Loucy (cell line): ENCODE results near the gene CACNA1C.

Experiments
- H2AFZ ChIP-seq: fragments of 200-600 bp; sonication (generic); 2 replicates; pipeline ENCODE4 v1.6.0; 2016; ENCODE audit warnings: antibody characterized with exemption, mild to moderate bottlenecking, low read length, moderate library complexity
- H3F3A ChIP-seq: fragments of 200-600 bp; 2 replicates; pipeline ENCODE4 v1.6.0; 2016; ENCODE audit warnings: antibody characterized with exemption, low read depth, mild to moderate bottlenecking
- H3K27me3 ChIP-seq: fragments of 200-600 bp; sonication (generic); 2 replicates; pipeline ENCODE4 v1.6.1; 2014; ENCODE audit warnings: low read length, mild to moderate bottlenecking; ENCODE audit not compliant: insufficient read depth, poor library complexity, severe bottlenecking
- H3K36me3 ChIP-seq: fragments of 200-600 bp; sonication (generic); 2 replicates; pipeline ENCODE4 v1.6.1; 2016; ENCODE audit warnings: low read length; ENCODE audit not compliant: insufficient read depth
- H3K4me1 ChIP-seq: fragments of 200-600 bp; sonication (generic); 2 replicates; pipeline ENCODE4 v1.5.1; 2014; ENCODE audit warnings: low read length, mild to moderate bottlenecking; ENCODE audit not compliant: insufficient read depth, poor library complexity, severe bottlenecking
- H3K4me2 ChIP-seq: fragments of 200-600 bp; sonication (generic); 2 replicates; pipeline ENCODE4 v1.6.0; 2014; ENCODE audit warnings: antibody characterized with exemption, low read length, low read depth, mild to moderate bottlenecking; ENCODE audit not compliant: poor library complexity, severe bottlenecking
- H3K4me3 ChIP-seq: fragments of 200-600 bp; sonication (generic); 2 replicates; pipeline ENCODE4 v1.5.1; 2014; ENCODE audit warnings: low read length, mild to moderate bottlenecking, mixed read lengths; ENCODE audit not compliant: poor library complexity, severe bottlenecking
- H3K79me2 ChIP-seq: fragments of 200-600 bp; sonication (generic); 2 replicates; pipeline ENCODE4 v1.6.1; 2014; ENCODE audit warnings: low read length; ENCODE audit not compliant: insufficient read depth
- H3K9ac ChIP-seq: fragments of 200-600 bp; sonication (generic); 2 replicates; pipeline ENCODE4 v1.6.0; 2014; ENCODE audit warnings: mild to moderate bottlenecking, low read depth, low read length, moderate library complexity; ENCODE audit not compliant: poor library complexity, severe bottlenecking
- H3K9me2 ChIP-seq: fragments of 200-600 bp; sonication (generic); replicated peaks from 2 replicates; pipeline ENCODE4 v1.6.1; 2016; ENCODE audit warnings: low read depth, low read length, mixed read lengths
- H3K9me3 ChIP-seq: fragments of 200-600 bp; sonication (generic); 2 replicates; pipeline ENCODE4 v1.6.1; 2014; ENCODE audit warnings: mild to moderate bottlenecking, antibody characterized with exemption, low read length, low read depth; ENCODE audit not compliant: insufficient read depth
- H4K20me1 ChIP-seq: fragments of 200-600 bp; sonication (generic); 2 replicates; pipeline ENCODE4 v1.6.0; 2014; ENCODE audit warnings: antibody characterized with exemption, low read length, mild to moderate bottlenecking; ENCODE audit not compliant: insufficient read depth, poor library complexity, severe bottlenecking
- EZH2phosphoT487 ChIP-seq: fragments of 200-600 bp; IDR thresholded peaks from 2 replicates; pipeline ENCODE4 v1.6.1; 2018; ENCODE audit warnings: antibody characterized with exemption, mild to moderate bottlenecking, moderate library complexity, borderline replicate concordance
- TF ChIP-seq, protein P1 (sequence below): fragments of 200-600 bp; sonication (generic); conservative IDR thresholded peaks from 2 replicates; pipeline ENCODE4 v1.5.1; 2014; ENCODE audit warnings: mild to moderate bottlenecking, antibody characterized with exemption, low read length

Gene CACNA1C

DNA sequence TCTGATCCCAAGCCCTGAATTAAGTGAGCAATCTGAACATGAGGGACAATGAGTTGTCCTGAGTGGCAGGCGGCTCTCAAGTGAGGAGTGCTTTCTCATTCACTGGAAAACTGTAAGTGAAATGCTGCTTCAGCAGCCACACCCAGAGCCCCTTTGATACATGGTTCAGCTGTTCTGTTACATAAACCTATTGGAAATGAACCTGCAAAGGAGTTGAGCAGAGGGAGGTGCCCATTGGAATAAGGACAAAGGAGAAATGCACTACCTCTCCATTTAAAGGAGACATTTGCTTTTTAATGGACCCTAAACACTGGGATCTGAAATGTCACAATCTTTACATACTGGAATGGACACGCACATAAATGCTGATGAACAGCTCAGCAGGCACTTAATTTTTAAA is 169.9 kb downstream of the CACNA1C start:
- Histone ChIP-seq H3K27me3 (peaks cover 5% of the 10 kb centered on the region), H3K4me3 (no peak overlapping the region), H3F3A (no peaks in the 10 kb centered on the region), H3K9ac (no peak overlapping the region), H3K9me3 (no peaks in the 10 kb centered on the region), H3K79me2 (no peaks in the 10 kb centered on the region), H3K36me3 (no peaks in the 10 kb centered on the region), H3K9me2 (no peaks in the 10 kb centered on the region), H3K4me1 (no peaks in the 10 kb centered on the region), H4K20me1 (no peaks in the 10 kb centered on the region), H3K4me2 (no peak overlapping the region), H2AFZ (no peak overlapping the region)
- no peak for TF ChIP-seq EZH2phosphoT487
- TF ChIP-seq, protein P1, sequence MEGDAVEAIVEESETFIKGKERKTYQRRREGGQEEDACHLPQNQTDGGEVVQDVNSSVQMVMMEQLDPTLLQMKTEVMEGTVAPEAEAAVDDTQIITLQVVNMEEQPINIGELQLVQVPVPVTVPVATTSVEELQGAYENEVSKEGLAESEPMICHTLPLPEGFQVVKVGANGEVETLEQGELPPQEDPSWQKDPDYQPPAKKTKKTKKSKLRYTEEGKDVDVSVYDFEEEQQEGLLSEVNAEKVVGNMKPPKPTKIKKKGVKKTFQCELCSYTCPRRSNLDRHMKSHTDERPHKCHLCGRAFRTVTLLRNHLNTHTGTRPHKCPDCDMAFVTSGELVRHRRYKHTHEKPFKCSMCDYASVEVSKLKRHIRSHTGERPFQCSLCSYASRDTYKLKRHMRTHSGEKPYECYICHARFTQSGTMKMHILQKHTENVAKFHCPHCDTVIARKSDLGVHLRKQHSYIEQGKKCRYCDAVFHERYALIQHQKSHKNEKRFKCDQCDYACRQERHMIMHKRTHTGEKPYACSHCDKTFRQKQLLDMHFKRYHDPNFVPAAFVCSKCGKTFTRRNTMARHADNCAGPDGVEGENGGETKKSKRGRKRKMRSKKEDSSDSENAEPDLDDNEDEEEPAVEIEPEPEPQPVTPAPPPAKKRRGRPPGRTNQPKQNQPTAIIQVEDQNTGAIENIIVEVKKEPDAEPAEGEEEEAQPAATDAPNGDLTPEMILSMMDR, result no peak

DNA sequence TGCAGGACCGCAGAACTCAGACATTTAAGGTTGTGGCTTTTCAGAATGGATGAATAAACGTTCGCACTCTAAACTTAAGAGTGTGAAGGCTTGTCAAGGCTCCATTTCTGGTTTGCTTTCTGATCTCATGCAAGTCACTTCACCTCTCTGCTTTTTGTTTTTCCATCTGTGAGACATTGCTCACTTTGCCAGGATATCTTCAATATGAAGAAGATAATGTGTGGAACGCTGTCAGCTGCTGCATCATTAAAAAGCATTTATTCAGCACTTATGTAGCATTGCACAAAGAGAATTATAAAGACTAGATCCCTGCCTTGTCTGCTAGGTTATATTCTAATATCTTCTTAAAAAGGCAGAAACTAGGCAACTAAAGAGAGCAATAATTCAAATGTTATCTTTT is 172.2 kb downstream of the CACNA1C start:
- TF ChIP-seq, protein P1, result no peak
- no peak for TF ChIP-seq EZH2phosphoT487
- no peak overlapping the region for H3K9ac ChIP-seq
- H2AFZ ChIP-seq, result no peak overlapping the region
- no peak overlapping the region for H3K4me3 ChIP-seq
- H3K27me3 ChIP-seq, result no peaks in the 10 kb centered on the region
- no peaks in the 10 kb centered on the region for H4K20me1 ChIP-seq
- no peaks in the 10 kb centered on the region for H3K9me3 ChIP-seq
- no peaks in the 10 kb centered on the region for H3K79me2 ChIP-seq
- H3K36me3 ChIP-seq, result no peaks in the 10 kb centered on the region
- H3K4me2 ChIP-seq, result no peak overlapping the region
- H3F3A ChIP-seq, result no peaks in the 10 kb centered on the region
- H3K4me1 ChIP-seq, result no peaks in the 10 kb centered on the region
- H3K9me2 ChIP-seq, result no peaks in the 10 kb centered on the region

DNA sequence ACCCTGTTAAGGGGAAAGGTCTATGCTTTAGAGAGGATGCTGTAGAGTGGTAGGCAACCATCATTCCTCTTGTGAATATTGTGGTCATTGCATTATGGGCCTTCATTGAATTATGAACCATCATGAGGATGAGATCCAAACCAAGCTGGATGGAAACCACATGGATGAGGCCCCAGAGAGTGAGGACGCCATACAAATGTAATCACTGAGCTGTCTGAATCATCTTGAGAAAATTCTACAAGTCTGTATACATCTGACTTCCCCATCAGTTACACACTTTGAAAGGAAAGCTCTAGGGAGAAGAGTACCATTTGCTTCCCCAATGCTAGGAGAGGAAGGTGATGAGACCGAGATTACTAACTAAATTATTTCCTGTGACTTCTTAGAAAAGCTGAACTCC is 172.9 kb downstream of the CACNA1C start:
- Histone ChIP-seq H3K9ac (no peak overlapping the region), H3K9me2 (no peaks in the 10 kb centered on the region), H2AFZ (no peak overlapping the region), H3K4me2 (no peak overlapping the region), H3K79me2 (no peaks in the 10 kb centered on the region), H3K4me3 (no peak overlapping the region), H3K9me3 (no peaks in the 10 kb centered on the region), H3K36me3 (no peaks in the 10 kb centered on the region), H3K27me3 (no peaks in the 10 kb centered on the region), H3F3A (no peaks in the 10 kb centered on the region), H3K4me1 (no peaks in the 10 kb centered on the region), H4K20me1 (no peaks in the 10 kb centered on the region)
- TF ChIP-seq EZH2phosphoT487, result no peak
- TF ChIP-seq, protein P1, result no peak
